GM18498 (cell line): ENCODE results near the gene PEPD.

Experiments used
- ATAC-seq: cut with Tn5 transposase; IDR thresholded peaks from one replicate; pipeline ENCODE4 v1.9.1; 2021; ENCODE audit warnings: mild to moderate bottlenecking, moderate library complexity; ENCODE audit not compliant: unreplicated experiment

The PEPD gene

GRCh38 chr19:33426621-33427361, 94.8 kb downstream of the PEPD start:
- no peak for ATAC-seq

DNA sequence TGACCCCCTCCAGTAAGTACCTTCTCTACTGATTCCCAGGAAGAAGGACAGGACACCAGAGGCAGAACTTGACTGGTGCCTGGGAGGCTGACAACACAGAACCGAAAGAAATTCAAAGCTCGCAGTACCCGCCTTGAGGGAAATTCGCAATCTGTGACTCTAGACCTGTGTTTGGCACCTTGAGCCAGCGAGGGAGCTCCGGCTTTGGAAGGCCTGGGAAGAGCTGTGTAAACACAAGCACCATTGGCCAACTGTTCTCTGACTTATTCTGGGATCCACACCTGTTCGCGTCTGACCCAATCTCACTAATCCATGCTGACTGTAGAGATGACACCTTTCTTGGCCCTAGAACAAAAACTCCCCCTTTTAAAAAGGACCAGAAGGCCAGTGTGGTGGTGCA, 97.4 kb downstream of the PEPD start:
- ATAC-seq = no peak

GRCh38 chr19:33422369-33423180, 99.0 kb downstream of the PEPD start:
- no peak for ATAC-seq

GRCh38 chr19:33421368-33421767, 100.2 kb downstream of the PEPD start:
- ATAC-seq = no peak

- no peak for ATAC-seq
Observed at GRCh38 chr19:33420821-33421220, 100.8 kb downstream of the PEPD start.

- ATAC-seq = no peak
Observed at GRCh38 chr19:33419788-33420130, 101.8 kb downstream of the PEPD start.

DNA sequence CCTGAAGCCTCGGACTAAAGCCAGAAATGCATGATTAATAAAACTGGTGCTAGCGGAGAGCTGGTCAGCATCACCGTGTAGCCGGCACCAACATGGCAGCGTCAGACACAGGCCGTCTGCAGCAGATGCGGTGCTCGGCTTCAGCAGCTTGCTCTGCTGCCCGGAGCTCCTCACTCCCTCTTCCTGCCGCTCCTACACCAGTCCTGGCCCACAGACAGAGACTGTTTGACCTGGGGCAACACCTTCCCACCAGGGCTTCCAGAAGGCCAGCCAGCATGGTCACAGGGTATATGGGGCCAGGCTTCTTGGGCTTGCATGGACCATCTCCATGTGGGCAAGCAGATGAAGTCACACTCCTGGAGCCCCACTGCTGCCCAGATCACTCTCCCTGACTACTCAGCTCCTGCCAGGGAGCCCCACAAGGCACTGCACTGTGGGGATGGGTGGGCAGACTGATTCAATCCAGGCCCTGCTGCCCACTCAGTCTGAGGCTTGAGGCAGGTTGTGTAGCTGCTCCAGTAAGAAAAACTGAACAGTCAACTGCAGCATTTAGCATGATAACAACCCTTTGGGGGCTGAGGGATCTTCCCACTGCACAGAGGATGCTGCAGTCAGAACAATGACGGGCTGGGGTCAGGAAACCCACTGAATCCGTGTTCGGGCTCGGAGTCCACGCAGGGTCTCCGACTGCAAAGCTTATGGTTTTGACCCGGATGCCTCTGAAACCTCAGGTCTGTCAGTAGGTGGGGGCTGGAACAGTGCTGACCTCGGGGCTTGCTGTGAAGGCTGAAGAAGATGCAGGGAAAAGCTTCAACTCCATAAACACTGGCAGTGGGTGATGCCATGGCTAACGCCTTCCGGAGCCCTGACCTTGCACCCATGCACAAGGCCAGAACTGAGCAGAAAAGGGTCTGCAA, 102.5 kb downstream of the PEPD start:
- no peak for ATAC-seq

DNA sequence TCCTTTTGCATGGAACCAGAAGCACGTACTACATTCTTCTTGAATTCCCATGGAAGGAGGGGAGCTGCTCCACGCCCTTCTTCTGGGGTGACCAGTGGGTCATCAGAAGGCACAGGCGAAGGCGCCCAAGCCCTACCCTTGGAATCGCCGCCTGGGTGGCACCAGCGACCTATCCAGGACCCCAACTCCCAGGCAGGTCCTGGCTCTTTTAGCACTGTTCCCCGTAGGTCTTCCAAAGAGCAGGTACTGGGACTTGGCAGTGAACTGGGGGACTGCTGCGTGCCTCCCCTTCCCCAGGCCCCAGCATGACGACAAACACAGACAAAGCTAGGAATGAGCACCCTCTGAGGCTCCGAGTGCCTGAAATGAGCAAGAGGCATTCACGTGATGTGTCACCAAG, 103.1 kb downstream of the PEPD start:
- no peak for ATAC-seq

DNA sequence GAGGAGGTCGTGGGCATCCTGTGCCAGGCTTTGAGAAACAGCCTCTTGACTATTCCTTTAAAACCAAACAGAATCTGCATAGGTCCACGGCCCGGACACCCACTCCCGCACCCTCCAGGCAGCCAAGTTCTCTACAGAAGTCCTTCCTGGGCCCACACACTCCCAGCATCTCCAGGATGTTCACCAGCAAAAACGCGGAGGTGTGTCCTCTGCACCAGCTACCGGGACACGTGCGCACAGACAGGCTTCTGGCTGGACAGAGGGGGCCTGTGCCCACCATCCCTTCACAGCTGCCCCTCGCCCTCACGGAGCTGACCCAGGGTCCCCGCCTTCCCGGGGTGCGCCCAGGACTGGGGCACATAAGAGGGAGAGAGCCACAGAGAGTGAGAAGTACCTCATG, 103.8 kb downstream of the PEPD start:
- no peak for ATAC-seq

DNA sequence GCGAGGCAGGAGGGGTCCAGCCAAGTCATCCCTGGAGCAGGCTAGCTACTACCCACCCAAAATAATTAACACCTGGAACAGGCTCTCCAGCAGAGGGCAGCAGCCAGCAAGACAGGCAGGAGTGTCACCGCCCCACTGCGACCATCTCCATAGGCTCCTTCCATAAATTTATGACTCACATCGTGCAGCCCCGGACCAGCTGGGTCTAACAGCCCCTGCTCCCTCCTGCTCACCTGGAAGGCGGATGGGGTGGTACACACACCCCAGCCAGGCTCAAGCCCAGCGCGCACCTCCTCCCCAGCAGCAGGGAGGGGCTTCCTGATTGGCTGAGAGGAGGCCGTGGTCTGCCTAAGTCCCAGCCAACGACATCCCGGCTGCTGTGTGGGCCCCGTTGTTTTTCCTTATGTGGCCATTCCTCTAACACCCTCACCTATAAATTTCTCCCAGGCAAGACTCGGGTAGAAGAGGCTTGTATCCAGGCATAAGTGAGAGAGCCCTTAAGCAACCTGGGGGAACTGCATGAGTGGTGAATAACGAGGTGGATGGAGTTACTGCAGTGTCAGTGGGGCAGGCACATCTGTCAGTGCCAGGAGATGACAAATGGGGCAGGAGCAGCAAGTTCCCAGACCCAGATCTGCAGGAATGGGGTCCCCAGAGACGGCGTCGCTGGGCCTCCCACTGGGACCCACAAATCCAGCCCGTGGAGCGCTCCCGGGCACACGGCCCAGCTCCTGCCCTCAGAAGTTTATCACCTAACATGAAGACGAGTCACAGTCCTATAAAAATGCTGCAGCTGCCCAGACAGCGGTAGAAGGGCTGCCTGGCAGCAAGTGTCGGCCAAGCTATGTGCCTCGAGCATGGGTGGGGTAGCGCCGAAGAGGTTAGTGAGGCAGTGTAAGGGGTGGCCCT, 105.0 kb downstream of the PEPD start:
- no peak for ATAC-seq

GRCh38 chr19:33414667-33415605, 106.7 kb downstream of the PEPD start:
- ATAC-seq = no peak

DNA sequence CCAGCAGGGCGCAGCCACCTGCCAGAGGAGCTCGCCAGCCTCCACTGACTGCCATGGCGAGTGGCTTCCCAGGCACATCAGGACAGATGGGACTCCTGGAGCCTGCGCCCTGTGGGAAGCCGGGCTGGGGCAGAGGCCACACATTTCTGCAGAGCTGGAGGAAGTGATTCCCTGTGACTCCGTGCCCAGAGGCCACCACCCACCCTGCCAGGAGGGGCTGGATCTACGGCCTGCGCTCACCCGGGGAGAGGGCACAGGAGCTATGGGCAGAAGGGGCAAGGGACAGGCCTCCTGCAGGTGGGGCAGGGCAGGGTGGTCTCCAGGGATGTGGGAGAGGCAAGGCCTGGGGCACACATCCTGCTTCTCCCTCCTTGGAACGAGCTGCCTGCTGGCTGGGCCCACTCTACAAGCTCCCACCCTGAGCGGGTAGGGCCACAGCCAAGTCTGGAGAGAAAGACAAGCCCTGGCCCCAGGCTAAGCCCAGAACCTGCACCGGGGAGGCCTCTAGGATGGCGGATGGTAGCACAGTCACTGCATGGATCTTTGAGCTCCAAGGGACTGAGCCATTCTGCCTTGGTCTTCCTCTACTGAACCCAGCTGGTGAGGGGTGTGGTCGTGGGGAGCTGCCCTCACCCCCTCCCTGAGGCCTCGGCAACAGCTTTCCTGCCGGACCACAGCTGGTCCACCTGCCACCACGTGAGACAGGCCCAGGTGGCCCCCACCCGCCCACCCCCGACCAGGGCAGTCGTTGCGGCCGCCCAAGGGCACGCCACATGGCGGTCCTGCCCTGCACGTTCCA, 107.5 kb downstream of the PEPD start:
- no peak for ATAC-seq

- ATAC-seq = no peak
Observed at GRCh38 chr19:33413426-33413725, 108.2 kb downstream of the PEPD start.

DNA sequence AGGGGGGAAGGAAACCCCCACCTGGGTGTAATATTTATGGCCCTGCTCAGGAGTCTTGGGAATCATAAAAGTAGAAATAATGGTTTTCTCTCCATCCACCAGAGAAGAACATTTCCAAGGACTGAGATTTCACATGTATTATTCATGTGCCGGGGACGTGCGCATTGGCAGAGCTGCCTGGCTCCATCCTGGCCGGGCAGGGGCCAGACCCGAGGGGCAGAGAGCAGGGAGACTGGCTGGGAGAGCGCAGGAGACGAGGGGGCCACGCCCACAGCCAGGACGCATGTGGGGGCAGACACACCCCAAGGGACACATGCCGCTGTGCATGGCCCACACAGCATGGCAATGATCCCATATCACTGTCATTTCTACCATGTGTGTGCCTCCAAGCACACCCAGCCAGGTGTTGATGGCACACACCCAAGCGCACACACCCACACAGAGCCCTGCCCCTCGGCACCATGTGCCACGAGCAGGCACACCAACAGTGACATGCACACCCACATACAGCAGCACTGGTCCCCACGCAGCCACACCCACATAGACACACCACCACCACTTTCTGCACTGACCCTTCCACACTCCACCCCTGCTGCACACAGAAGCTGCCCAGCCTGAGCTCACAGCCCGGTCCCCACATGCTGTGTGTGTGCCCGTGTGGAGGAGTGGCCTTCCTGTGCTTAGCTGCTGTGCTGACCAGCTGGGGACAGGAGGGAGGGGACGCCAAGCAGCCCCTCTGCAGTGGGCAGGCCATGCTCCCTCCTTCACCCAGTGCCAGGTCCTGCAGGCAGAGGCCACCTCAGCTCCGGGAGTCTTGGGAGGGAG, 108.8 kb downstream of the PEPD start:
- no peak for ATAC-seq

GRCh38 chr19:33411621-33412180, 109.9 kb downstream of the PEPD start:
- ATAC-seq = no peak

- ATAC-seq = no peak
Observed at GRCh38 chr19:33410915-33411401, 110.6 kb downstream of the PEPD start.
